Endodermal cell (in vitro differentiated cells): Measurements from ENCODE around the gene AZIN2. TPM values are rescaled to one million over a fixed set of nuclear protein-coding genes. Genes with fewer than 3 reads are reported as not detected.
"Not testable (repeated sequence)": the region's sequence is repeated elsewhere in the genome, so short reads cannot be mapped to it uniquely, and the experiment has no call there.

Source experiments
- DNase-seq: peaks from one replicate; pipeline ENCODE4 v3.0.0-alpha.2; 2017
- H3K27ac ChIP-seq: 2 replicates; pipeline ENCODE4 v1.5.1; 2013; ENCODE audit warnings: mild to moderate bottlenecking, low read depth, low read length, moderate library complexity
- H3K27me3 ChIP-seq: 2 replicates; pipeline ENCODE4 v1.6.1; 2013; ENCODE audit warnings: mild to moderate bottlenecking, low read length, moderate library complexity; ENCODE audit not compliant: insufficient read depth, control insufficient read depth, poor library complexity, severe bottlenecking
- H3K36me3 ChIP-seq: 2 replicates; pipeline ENCODE4 v1.7.0; 2013; ENCODE audit warnings: mild to moderate bottlenecking, low read length, moderate library complexity; ENCODE audit not compliant: control insufficient read depth, insufficient read depth
- H3K4me1 ChIP-seq: one replicate; pipeline ENCODE4 v1.7.0; 2013; ENCODE audit warnings: low read length; ENCODE audit not compliant: control insufficient read depth, insufficient read depth
- H3K4me3 ChIP-seq: 2 replicates; pipeline ENCODE4 v1.5.1; 2013; ENCODE audit warnings: mild to moderate bottlenecking, low read length, moderate library complexity
- H3K9ac ChIP-seq: 2 replicates; pipeline ENCODE4 v1.6.1; 2013; ENCODE audit warnings: mild to moderate bottlenecking, low read length, moderate library complexity; ENCODE audit not compliant: poor library complexity, severe bottlenecking; ENCODE audit errors: extremely low read depth
- H3K9me3 ChIP-seq: 2 replicates; pipeline ENCODE4 v1.6.1; 2013; ENCODE audit warnings: mild to moderate bottlenecking, low read length, moderate library complexity; ENCODE audit not compliant: control insufficient read depth
- H3K27ac Mint-ChIP-seq: 2 replicates; pipeline ENCODE4 v1.8.0; 2020; ENCODE audit warnings: mixed read lengths
- H3K27me3 Mint-ChIP-seq: 2 replicates; pipeline ENCODE4 v1.8.0; 2021; ENCODE audit warnings: mild to moderate bottlenecking, mixed read lengths; ENCODE audit not compliant: insufficient read depth
- H3K36me3 Mint-ChIP-seq: 2 replicates; pipeline ENCODE4 v1.8.0; 2020; ENCODE audit warnings: low read depth, mixed read lengths
- H3K4me1 Mint-ChIP-seq: 2 replicates; pipeline ENCODE4 v1.8.0; 2020; ENCODE audit warnings: mixed read lengths
- H3K4me3 Mint-ChIP-seq: 2 replicates; pipeline ENCODE4 v1.8.0; 2020; ENCODE audit warnings: mild to moderate bottlenecking, moderate library complexity, mixed read lengths
- H3K9me3 Mint-ChIP-seq: 2 replicates; pipeline ENCODE4 v1.8.0; 2020; ENCODE audit warnings: mild to moderate bottlenecking, mixed read lengths
- CTCF ChIP-seq: fragments of 200-600 bp; sonication (generic); conservative IDR thresholded peaks from 2 replicates; pipeline ENCODE4 v1.5.0; 2021; ENCODE audit warnings: antibody characterized with exemption, mild to moderate bottlenecking
- WGBS, 2 experiments: methylation state at CpG; one replicate each; pipeline versions ENCODE4 v1.1.5 to v1.1.7; 2013; ENCODE audit warnings: missing lambda C conversion rate in 2 of 2, mixed read lengths in 1 of 2; ENCODE audit not compliant: insufficient coverage in 1 of 2, insufficient read length in 1 of 2; 5-methylcytosine and 5-hydroxymethylcytosine counted together
- total RNA-seq, 2 donors: library from RNA; stranded (reverse); fragmentation: NEBNext Ultra II Directional in 1 of 2; extraction: Animal tissue kit (Norgen Biotek cat#: 25700) in 1 of 2; gene quantifications; 2 replicates in 1 of 2; 3 replicates in 1 of 2; pipeline ENCODE4 v1.2.1, GENCODE V29; 2021

Gene AZIN2
- total RNA-seq, 2 donors from 2014 or later, result 1.7 to 3.0 TPM

GRCh38 chr1:33121728-33122127, 40.8 kb downstream of the AZIN2 start:
- Histone ChIP-seq H3K27me3 (no peaks in the 10 kb centered on the region), H3K36me3 (no peaks in the 10 kb centered on the region), H3K4me1 (no peaks in the 10 kb centered on the region), H3K27ac (no peak overlapping the region), H3K9ac (no peak overlapping the region), H3K9me3 (no peaks in the 10 kb centered on the region), H3K4me3 (no peak overlapping the region)
- H3K4me1 Mint-ChIP-seq, result no peaks in the 10 kb centered on the region
- no peak for TF ChIP-seq CTCF
- no peak overlapping the region for H3K27ac Mint-ChIP-seq
- 94 to 98% methylated on average over 5 of the region's 5 CpGs for WGBS, 2 experiments
- peaks cover 2% of the 10 kb centered on the region for H3K9me3 Mint-ChIP-seq
- DNase-seq, result peak; percentile 13
- H3K27me3 Mint-ChIP-seq, result peaks cover 67% of the 10 kb centered on the region
- peaks cover 6% of the 10 kb centered on the region for H3K36me3 Mint-ChIP-seq
- H3K4me3 Mint-ChIP-seq, result no peak overlapping the region

- Mint-ChIP-seq H3K36me3 (peaks cover 6% of the 10 kb centered on the region), H3K9me3 (peaks cover 8% of the 10 kb centered on the region), H3K4me1 (no peaks in the 10 kb centered on the region), H3K27ac (no peak overlapping the region), H3K27me3 (peaks cover 65% of the 10 kb centered on the region), H3K4me3 (no peak overlapping the region)
- Histone ChIP-seq H3K9ac (no peak overlapping the region), H3K4me3 (no peak overlapping the region), H3K27ac (no peak overlapping the region), H3K36me3 (no peaks in the 10 kb centered on the region), H3K4me1 (no peaks in the 10 kb centered on the region), H3K27me3 (no peaks in the 10 kb centered on the region), H3K9me3 (no peaks in the 10 kb centered on the region)
- 92 to 95% methylated on average over 7 of the region's 7 CpGs for WGBS, 2 experiments
- peak; percentile 24 for DNase-seq
- no peak for TF ChIP-seq CTCF
Observed at GRCh38 chr1:33122483-33123178, 41.7 kb downstream of the AZIN2 start.

GRCh38 chr1:33123266-33123665, 42.3 kb downstream of the AZIN2 start:
- no peak for TF ChIP-seq CTCF
- Histone ChIP-seq H3K9me3 (no peaks in the 10 kb centered on the region), H3K27ac (no peak overlapping the region), H3K27me3 (no peaks in the 10 kb centered on the region), H3K36me3 (no peaks in the 10 kb centered on the region), H3K4me1 (peaks cover under 1% of the 10 kb centered on the region), H3K9ac (no peak overlapping the region), H3K4me3 (no peak overlapping the region)
- Mint-ChIP-seq H3K27ac (no peak overlapping the region), H3K27me3 (peaks cover 63% of the 10 kb centered on the region), H3K9me3 (peaks cover 8% of the 10 kb centered on the region), H3K4me3 (no peak overlapping the region), H3K36me3 (peaks cover 6% of the 10 kb centered on the region), H3K4me1 (no peaks in the 10 kb centered on the region)
- DNase-seq, result no peak
- 87% methylated on average over 3 of the region's 3 CpGs for WGBS, 2 experiments

GRCh38 chr1:33124647-33125046, 43.7 kb downstream of the AZIN2 start:
- H3K27ac Mint-ChIP-seq, H3K4me1 Mint-ChIP-seq, H3K4me3 Mint-ChIP-seq, H3K9me3 Mint-ChIP-seq, H3K27me3 ChIP-seq, DNase-seq, H3K9ac ChIP-seq, H3K27ac ChIP-seq, H3K9me3 ChIP-seq, H3K4me3 ChIP-seq, H3K4me1 ChIP-seq, H3K36me3 Mint-ChIP-seq, H3K36me3 ChIP-seq: not testable (repeated sequence)
- H3K27me3 Mint-ChIP-seq, result peaks cover 53% of the 10 kb centered on the region
- WGBS, 2 experiments, result 96% methylated on average over 4 of the region's 4 CpGs; no CpG with 5 or more reads in 1 of the 2 experiments
